AG04449 (cell line): Measurements from ENCODE around the gene HBD.
"Not testable (repeated sequence)": the region's sequence is repeated elsewhere in the genome, so short reads cannot be mapped to it uniquely, and the experiment has no call there.

Experiments
- CTCF ChIA-PET: fragments of 350-600 bp; formaldehyde crosslinking; extraction: SDS; loops from one replicate; lab custom pipeline; 2021; ENCODE audit warnings: antibody characterized with exemption; lab: Yijun Ruan, JAX
- POLR2A ChIA-PET: fragments of 400-600, 350-600 bp; formaldehyde crosslinking; extraction: SDS; loops from one replicate; lab custom pipeline; 2020; ENCODE audit warnings: antibody characterized with exemption, inconsistent platforms; lab: Yijun Ruan, JAX
- DNase-seq: peaks from one replicate; pipeline ENCODE4 v3.0.0-alpha.2; 2010; ENCODE audit warnings: low read depth, low spot score
- H3K4me3 ChIP-seq: 2 replicates; pipeline ENCODE4 v1.5.1; 2011; ENCODE audit warnings: low read depth, mild to moderate bottlenecking, control low read depth, low read length
- TF ChIP-seq, protein P1 (sequence below): IDR thresholded peaks from one replicate; pipeline ENCODE4 v1.5.1; 2011; ENCODE audit warnings: mild to moderate bottlenecking, moderate library complexity, low read length, control low read depth, inconsistent platforms; ENCODE audit not compliant: insufficient read depth; ENCODE audit errors: missing control alignments

Gene HBD

DNA sequence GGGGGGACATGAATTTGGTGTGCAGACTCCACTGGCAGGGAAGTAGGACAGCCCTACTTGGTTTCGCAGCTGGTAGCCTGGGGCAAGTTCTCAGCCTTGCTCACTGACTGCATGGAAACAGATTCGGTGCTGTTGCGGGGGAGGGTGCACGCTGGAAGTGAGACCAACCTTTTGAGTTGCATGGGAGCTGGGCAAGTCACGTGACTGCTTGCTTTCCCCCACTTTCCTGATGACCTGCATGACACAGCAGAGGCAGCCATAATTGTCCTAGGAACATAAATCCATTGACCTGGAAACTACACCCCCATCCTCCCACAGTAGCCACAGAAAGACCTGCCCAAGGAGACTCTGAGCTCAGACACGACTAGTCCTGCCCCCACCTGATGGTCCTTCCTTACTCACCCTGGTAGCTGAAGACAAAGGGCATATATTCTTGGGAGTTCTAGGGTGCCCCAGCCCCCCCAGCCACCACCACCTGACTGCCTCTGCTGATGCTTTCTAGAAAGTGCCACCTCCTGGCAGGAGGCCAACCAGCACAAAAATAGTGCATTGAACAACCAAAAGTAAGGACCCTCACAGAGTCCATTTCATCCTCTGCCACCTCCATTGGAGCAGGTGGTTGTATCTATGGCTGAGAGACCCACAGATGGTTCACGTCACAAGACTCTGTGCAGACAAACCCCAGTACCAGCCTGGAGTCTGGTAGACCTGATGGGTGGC lies 24.4 kb upstream of the HBD start:
- ChIA-PET CTCF (no interaction called here), POLR2A (no interaction called here)
- TF ChIP-seq, protein P1, sequence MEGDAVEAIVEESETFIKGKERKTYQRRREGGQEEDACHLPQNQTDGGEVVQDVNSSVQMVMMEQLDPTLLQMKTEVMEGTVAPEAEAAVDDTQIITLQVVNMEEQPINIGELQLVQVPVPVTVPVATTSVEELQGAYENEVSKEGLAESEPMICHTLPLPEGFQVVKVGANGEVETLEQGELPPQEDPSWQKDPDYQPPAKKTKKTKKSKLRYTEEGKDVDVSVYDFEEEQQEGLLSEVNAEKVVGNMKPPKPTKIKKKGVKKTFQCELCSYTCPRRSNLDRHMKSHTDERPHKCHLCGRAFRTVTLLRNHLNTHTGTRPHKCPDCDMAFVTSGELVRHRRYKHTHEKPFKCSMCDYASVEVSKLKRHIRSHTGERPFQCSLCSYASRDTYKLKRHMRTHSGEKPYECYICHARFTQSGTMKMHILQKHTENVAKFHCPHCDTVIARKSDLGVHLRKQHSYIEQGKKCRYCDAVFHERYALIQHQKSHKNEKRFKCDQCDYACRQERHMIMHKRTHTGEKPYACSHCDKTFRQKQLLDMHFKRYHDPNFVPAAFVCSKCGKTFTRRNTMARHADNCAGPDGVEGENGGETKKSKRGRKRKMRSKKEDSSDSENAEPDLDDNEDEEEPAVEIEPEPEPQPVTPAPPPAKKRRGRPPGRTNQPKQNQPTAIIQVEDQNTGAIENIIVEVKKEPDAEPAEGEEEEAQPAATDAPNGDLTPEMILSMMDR = no peak
- no peak overlapping the region for H3K4me3 ChIP-seq
- no peak for DNase-seq

DNA sequence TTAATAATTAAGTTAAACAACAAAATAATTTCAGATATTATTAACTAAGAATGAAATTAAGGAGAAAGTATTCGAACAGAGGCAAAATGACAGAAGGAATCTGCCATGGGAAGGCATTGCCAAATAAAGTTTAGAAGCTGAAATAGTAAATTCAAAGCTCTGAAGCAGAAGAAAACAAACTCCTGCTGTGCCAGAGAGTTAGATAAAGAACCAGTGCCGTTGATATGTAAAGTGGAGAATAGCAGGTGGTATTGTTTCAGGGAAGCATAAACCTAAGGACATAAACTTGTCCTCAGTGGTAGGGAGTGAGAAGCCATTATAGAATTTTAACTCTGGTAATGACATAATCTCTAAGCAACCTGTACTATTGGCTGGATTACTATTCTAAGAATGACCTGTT lies 23.0 kb upstream of the HBD start:
- TF ChIP-seq, protein P1 = no peak
- H3K4me3 ChIP-seq = no peak overlapping the region
- DNase-seq = no peak
- ChIA-PET CTCF (no interaction called here), POLR2A (no interaction called here)

DNA sequence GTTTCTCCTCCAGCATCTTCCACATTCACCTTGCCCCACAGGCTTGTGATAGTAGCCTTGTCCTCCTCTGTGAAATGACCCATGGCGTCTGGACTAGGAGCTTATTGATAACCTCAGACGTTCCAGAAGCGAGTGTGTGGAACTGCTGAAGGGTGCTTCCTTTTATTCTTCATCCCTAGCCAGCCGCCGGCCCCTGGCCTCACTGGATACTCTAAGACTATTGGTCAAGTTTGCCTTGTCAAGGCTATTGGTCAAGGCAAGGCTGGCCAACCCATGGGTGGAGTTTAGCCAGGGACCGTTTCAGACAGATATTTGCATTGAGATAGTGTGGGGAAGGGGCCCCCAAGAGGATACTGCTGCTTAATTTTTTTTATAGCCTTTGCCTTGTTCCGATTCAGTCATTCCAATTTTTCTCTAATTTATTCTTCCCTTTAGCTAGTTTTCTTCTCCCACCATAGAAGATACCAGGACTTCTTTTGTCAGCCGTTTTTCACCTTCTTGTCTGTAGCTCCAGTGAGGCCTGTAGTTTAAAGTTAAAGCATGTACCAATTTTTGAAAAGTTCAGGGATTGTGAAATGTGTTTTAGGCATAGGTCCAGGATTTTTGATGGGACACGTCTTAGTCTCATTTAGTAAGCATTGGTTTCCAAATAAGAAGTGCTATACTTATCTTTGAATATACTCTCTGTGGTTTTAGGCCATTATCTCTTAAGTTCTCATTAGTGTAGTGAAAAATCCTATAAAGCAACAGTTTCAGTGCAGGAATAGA lies 20.5 kb upstream of the HBD start, which contains the start of gene HBG2:
Gene HBG2 (minus strand): TSS at position 136 of the 768 bp plus-strand sequence. CDS start 53 bp downstream, at position 83.
- H3K4me3 ChIP-seq, CTCF ChIA-PET, DNase-seq, POLR2A ChIA-PET: not testable (repeated sequence)

DNA sequence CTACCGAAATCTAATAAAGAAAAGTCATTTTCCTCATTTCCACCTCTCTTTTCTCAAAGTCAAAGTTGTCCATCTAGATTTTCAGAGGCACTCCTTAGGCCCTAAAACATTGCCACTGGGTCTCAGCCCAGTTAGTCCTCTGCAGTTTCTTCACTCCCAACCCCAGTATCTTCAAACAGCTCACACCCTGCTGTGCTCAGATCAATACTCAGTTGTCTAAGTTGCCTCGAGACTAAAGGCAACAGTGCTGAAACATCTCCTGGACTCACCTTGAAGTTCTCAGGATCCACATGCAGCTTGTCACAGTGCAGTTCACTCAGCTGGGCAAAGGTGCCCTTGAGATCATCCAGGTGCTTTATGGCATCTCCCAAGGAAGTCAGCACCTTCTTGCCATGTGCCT lies 19.7 kb upstream of the HBD start:
- DNase-seq, POLR2A ChIA-PET, H3K4me3 ChIP-seq, CTCF ChIA-PET: not testable (repeated sequence)

DNA sequence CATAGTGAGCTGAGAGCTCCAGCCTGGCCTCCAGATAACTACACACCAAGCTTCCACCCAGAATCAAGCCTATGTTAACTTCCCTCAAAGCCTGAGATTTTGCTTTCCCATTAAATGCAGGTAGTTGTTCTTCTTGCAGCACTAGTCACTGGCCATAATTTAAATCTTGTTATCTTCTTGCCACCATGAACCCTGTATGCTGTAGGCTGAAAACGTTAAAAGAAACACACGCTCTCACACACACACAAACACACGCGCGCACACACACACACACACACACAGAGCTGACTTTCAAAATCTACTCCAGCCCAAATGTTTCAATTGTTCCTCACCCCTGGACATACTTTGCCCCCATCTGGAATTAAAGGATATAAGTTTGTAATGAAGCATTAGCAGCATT lies 19.2 kb upstream of the HBD start:
- DNase-seq, CTCF ChIA-PET, POLR2A ChIA-PET, H3K4me3 ChIP-seq: not testable (repeated sequence)

DNA sequence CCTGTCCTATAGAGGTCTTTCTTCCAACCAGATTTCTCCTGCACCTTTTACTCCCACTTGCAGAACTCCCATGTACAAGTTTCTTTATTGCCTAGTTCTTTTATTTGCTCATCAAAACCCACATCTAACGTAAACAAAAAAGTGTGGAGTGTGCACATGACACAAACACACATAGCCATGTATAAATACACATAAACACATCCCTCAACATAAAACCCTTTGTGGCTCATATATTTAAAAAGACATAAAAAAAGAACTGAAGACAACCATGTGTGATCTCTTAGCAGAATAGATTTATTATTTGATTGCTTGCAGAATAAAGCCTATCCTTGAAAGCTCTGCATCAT lies 18.6 kb upstream of the HBD start:
- ChIA-PET CTCF (no interaction called here), POLR2A (no interaction called here)
- no peak for DNase-seq
- TF ChIP-seq, protein P1 = no peak
- H3K4me3 ChIP-seq = no peak overlapping the region

DNA sequence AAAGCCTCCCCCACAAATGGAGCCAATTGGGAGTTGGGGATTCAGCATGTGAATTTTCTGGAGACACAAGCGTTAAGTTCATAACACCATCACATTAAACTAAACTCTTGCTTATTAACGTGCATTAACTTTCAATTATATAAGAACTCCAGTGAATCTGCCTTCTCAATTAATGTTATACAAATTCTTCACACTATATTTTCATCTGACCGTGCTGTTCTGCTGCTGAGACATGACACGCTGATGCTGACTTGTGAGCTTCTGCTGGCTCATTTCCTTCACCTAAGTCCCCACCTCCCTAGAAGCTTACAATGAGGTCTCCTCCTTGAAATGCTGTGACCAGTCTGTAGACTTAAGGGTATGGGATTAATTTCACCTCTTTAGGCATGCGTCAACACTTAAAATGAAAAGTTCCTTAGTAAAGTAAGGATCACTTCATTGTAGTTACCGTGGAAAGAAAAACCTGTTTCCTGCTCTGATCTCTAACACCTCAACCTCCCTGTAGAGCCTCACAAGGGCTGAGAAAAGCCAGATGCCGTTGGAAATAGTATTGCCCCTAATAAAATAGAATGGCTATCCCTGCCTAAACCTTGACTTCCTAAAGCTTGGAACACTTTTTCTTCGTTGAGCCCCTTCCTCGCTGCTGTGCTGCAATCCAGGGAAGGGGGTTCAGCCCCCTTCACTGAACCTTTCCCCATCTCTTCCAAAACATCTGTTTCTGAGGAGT lies 18.1 kb upstream of the HBD start:
- ChIA-PET CTCF (no interaction called here), POLR2A (no interaction called here)
- no peak for DNase-seq
- TF ChIP-seq, protein P1 = no peak
- no peak overlapping the region for H3K4me3 ChIP-seq
